Progenitor cell of endocrine pancreas (in vitro differentiated cells): ENCODE measurements around the gene PCBP3. TPM values are rescaled to one million over a fixed set of nuclear protein-coding genes. Genes with fewer than 3 reads are reported as not detected.

ENCODE experiments used
- DNase-seq: peaks from one replicate; pipeline ENCODE4 v3.0.0; 2021; ENCODE audit warnings: low spot score; ENCODE audit not compliant: unreplicated experiment
- H3K27ac Mint-ChIP-seq: 2 replicates; pipeline ENCODE4 v1.8.0; 2021; ENCODE audit warnings: mild to moderate bottlenecking, moderate library complexity, mixed read lengths
- H3K27me3 Mint-ChIP-seq: 2 replicates; pipeline ENCODE4 v1.8.0; 2021; ENCODE audit warnings: mixed read lengths
- H3K36me3 Mint-ChIP-seq: 2 replicates; pipeline ENCODE4 v1.8.0; 2022; ENCODE audit warnings: mixed read lengths; ENCODE audit not compliant: insufficient read depth
- H3K4me1 Mint-ChIP-seq: 2 replicates; pipeline ENCODE4 v1.8.0; 2021; ENCODE audit warnings: low read depth, mixed read lengths
- H3K4me3 Mint-ChIP-seq: 2 replicates; pipeline ENCODE4 v1.8.0; 2021; ENCODE audit warnings: low read depth, mild to moderate bottlenecking, moderate library complexity, mixed read lengths
- H3K9me3 Mint-ChIP-seq: 2 replicates; pipeline ENCODE4 v1.8.0; 2021; ENCODE audit warnings: low read depth, mixed read lengths
- total RNA-seq: library from RNA; stranded (reverse); gene quantifications from 2 replicates; pipeline ENCODE4 v1.2.1, GENCODE V29; 2021
- TF ChIP-seq, protein P1 (sequence below): fragments of 200-600 bp; sonication (generic); IDR thresholded peaks from one replicate; pipeline ENCODE4 v1.5.0; 2021; ENCODE audit warnings: antibody characterized with exemption, mild to moderate bottlenecking; ENCODE audit not compliant: unreplicated experiment

Gene PCBP3
- total RNA-seq, 1 donor from 2014 or later = 3.7 TPM

DNA sequence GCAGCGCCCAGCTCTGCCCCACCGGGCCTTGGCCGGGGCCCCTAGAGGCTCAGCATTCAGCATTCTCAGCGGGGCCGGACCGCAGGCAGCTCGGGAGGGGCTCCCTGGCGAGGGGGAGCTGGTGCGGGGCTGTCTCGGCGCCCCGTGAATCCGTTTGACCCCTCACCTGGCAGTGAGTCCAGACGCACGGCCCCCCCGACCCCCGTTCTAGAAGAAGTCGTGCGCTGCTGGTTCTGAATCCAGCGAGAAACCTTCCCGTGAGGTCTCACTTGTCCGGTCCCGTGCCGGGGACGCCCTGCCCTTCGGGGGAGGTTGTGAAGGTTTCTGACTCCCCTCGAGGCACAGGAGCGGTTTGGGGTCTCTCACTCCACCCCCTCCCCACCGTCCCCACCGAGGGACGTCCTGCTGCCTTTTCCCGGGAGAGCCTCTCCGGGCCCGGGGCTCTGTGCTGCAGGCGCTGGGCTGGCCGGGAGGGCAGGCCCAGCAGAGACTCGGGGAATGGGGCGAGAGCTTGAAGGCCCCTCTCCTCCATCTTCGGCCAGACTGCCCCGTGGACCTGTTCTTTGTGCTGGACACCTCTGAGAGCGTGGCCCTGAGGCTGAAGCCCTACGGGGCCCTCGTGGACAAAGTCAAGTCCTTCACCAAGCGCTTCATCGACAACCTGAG is 338.7 kb downstream of the PCBP3 start:
- no peak for DNase-seq
- Mint-ChIP-seq H3K27ac (no peak overlapping the region), H3K9me3 (no peaks in the 10 kb centered on the region), H3K27me3 (peaks cover 14% of the 10 kb centered on the region), H3K36me3 (peaks cover 12% of the 10 kb centered on the region), H3K4me1 (peaks cover 2% of the 10 kb centered on the region), H3K4me3 (peak overlapping the region; percentile 72)
- TF ChIP-seq, protein P1, sequence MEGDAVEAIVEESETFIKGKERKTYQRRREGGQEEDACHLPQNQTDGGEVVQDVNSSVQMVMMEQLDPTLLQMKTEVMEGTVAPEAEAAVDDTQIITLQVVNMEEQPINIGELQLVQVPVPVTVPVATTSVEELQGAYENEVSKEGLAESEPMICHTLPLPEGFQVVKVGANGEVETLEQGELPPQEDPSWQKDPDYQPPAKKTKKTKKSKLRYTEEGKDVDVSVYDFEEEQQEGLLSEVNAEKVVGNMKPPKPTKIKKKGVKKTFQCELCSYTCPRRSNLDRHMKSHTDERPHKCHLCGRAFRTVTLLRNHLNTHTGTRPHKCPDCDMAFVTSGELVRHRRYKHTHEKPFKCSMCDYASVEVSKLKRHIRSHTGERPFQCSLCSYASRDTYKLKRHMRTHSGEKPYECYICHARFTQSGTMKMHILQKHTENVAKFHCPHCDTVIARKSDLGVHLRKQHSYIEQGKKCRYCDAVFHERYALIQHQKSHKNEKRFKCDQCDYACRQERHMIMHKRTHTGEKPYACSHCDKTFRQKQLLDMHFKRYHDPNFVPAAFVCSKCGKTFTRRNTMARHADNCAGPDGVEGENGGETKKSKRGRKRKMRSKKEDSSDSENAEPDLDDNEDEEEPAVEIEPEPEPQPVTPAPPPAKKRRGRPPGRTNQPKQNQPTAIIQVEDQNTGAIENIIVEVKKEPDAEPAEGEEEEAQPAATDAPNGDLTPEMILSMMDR = peak; percentile 0

DNA sequence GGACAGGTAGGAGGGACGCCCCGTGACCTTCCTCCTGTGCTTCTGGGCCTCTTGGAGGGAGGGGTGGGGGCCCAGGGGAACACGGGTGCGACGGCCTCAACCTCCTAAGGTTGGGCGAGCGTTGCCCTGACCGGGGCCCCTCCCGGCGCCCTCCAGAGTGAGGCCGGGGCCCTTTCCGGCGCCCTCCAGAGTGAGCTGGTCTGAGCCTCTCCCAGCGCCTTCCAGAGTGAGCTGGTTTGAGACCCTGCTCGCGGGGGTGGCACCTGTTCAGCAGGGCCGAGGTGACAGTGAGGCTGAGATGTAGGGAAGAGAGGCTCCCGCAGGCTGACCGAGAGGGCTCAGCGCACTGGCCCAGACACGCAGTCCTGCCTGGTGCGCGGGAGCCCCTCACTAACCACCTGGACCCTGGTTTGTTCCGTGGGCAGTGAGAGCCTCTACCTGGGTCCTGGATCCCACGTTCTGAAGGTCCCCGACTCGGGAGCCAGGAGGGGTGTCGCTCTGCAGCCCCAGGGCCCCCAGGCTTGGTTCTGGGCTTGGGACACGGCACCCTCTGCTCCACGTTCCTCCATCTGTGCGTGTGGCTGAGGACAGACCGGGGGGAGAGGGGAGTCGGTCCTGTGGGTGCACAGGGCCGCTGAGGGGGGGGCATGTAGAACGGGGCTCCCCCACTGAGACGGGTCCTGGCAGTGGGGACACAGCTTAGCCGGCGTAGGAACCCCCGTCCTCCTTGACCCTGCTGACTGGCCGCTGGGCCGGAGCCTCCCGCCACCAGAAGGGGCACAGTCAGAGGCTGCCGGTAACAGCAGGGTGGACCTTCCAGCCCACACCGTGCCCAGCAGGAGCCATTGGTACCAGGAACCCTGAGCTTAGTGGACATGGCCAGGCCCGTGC is 339.5 kb downstream of the PCBP3 start:
- Mint-ChIP-seq H3K4me3 (peak overlapping the region; percentile 72), H3K27ac (no peak overlapping the region), H3K36me3 (peaks cover 12% of the 10 kb centered on the region), H3K27me3 (peaks cover 14% of the 10 kb centered on the region), H3K4me1 (peaks cover 2% of the 10 kb centered on the region), H3K9me3 (no peaks in the 10 kb centered on the region)
- no peak for DNase-seq
- TF ChIP-seq, protein P1 = no peak

DNA sequence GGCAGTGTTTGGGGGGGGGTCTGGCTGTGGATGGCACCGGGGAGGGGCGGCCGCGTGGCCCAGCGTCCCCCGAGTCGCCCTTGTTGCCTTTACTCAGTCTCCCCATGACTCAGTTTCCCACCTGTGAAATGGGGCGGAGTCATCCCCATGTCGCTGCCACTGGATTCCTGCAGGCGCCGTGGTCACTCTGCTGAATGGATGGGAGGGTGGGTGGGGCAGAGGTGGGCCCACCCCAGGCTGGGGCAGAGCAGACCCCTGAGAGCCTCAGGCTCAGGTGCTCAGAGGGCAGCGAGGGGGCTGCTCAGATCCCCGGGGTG is 340.1 kb downstream of the PCBP3 start:
- DNase-seq = no peak
- no peaks in the 10 kb centered on the region for H3K9me3 Mint-ChIP-seq
- peaks cover 2% of the 10 kb centered on the region for H3K4me1 Mint-ChIP-seq
- H3K27me3 Mint-ChIP-seq = peaks cover 10% of the 10 kb centered on the region
- TF ChIP-seq, protein P1 = no peak
- no peak overlapping the region for H3K4me3 Mint-ChIP-seq
- H3K36me3 Mint-ChIP-seq = peaks cover 12% of the 10 kb centered on the region
- no peak overlapping the region for H3K27ac Mint-ChIP-seq

DNA sequence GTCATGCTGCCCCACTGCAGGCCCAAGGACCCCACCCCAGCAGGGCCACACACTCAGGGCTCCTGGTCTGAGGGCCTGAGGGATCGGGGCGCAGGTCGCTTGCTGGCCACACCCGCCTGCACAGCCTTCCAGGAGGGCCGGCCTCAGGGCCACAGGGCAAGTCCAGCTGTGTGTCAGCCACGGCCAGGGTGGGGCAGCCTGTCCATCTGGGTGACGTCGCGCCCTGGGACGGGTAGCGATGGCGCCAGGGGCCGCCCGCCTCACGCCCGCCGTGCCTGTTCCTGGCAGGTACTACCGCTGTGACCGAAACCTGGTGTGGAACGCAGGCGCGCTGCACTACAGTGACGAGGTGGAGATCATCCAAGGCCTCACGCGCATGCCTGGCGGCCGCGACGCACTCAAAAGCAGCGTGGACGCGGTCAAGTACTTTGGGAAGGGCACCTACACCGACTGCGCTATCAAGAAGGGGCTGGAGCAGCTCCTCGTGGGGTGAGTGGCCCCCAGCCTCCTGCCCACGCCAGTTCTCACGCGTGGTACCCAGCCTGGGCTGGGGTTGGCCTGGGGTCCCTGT is 340.5 kb downstream of the PCBP3 start:
- H3K27me3 Mint-ChIP-seq = peaks cover 8% of the 10 kb centered on the region
- no peak overlapping the region for H3K27ac Mint-ChIP-seq
- no peaks in the 10 kb centered on the region for H3K9me3 Mint-ChIP-seq
- peaks cover 2% of the 10 kb centered on the region for H3K4me1 Mint-ChIP-seq
- no peak overlapping the region for H3K4me3 Mint-ChIP-seq
- peaks cover 12% of the 10 kb centered on the region for H3K36me3 Mint-ChIP-seq
- DNase-seq = no peak
- TF ChIP-seq, protein P1 = no peak

DNA sequence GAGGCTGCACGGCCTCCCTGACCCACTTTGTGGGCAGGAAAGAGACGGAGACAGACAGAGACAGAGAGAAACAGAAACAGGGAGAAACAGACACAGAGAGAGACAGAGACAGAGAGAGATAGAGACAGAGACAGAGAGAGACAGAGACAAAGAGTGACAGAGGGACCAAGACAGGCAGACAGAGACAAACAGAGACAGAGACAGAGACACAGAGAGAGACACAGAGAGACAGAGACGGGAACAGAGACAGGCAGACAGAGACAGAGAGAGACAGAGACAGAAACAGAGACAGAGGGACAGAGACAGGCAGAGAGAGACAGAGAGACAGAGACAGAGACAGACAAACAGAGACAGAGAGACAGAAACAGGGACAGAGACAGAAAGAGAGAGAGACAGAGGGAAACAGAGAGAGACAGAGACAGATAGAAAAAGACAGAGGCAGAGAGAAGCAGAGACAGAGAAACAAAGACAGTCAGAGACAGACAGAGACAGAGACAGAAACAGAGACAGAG is 341.1 kb downstream of the PCBP3 start:
- H3K4me1 Mint-ChIP-seq = peaks cover 2% of the 10 kb centered on the region
- no peak overlapping the region for H3K4me3 Mint-ChIP-seq
- H3K9me3 Mint-ChIP-seq = no peaks in the 10 kb centered on the region
- no peak overlapping the region for H3K27ac Mint-ChIP-seq
- peaks cover 12% of the 10 kb centered on the region for H3K36me3 Mint-ChIP-seq
- TF ChIP-seq, protein P1 = no peak
- DNase-seq = no peak
- H3K27me3 Mint-ChIP-seq = peaks cover 4% of the 10 kb centered on the region
